Chondrocyte (in vitro differentiated cells): ENCODE results near the gene TSPAN15. TPM values are rescaled to one million over a fixed set of nuclear protein-coding genes. Genes with fewer than 3 reads are reported as not detected.

Experiments
- DNase-seq: peaks from one replicate; pipeline ENCODE4 v3.0.0; 2021; ENCODE audit warnings: mixed read lengths, low spot score
- H3K27ac Mint-ChIP-seq: one replicate; pipeline ENCODE4 v1.8.0; 2021; ENCODE audit warnings: mild to moderate bottlenecking, moderate library complexity, mixed read lengths; ENCODE audit not compliant: unreplicated experiment
- H3K27me3 Mint-ChIP-seq: 2 replicates; pipeline ENCODE4 v1.8.0; 2021; ENCODE audit warnings: low read depth, mixed read lengths
- H3K36me3 Mint-ChIP-seq: 2 replicates; pipeline ENCODE4 v1.8.0; 2021; ENCODE audit warnings: low read depth, mixed read lengths
- H3K4me1 Mint-ChIP-seq: 2 replicates; pipeline ENCODE4 v1.8.0; 2021; ENCODE audit warnings: low read depth, mild to moderate bottlenecking, mixed read lengths
- H3K4me3 Mint-ChIP-seq: one replicate; pipeline ENCODE4 v1.8.0; 2021; ENCODE audit warnings: mild to moderate bottlenecking, moderate library complexity, mixed read lengths; ENCODE audit not compliant: unreplicated experiment
- H3K9me3 Mint-ChIP-seq: 2 replicates; pipeline ENCODE4 v1.8.0; 2021; ENCODE audit warnings: low read depth, mixed read lengths
- total RNA-seq: library from RNA; stranded (reverse); gene quantifications from 3 replicates; pipeline ENCODE4 v1.2.1, GENCODE V29; 2021
- TF ChIP-seq, protein P1 (sequence below): fragments of 200-600 bp; sonication (generic); IDR thresholded peaks from 2 replicates; pipeline ENCODE4 v1.5.0; 2021; ENCODE audit warnings: antibody characterized with exemption, mild to moderate bottlenecking, moderate library complexity

TSPAN15 gene
- total RNA-seq, 1 donor from 2014 or later = 8.9 TPM

DNA sequence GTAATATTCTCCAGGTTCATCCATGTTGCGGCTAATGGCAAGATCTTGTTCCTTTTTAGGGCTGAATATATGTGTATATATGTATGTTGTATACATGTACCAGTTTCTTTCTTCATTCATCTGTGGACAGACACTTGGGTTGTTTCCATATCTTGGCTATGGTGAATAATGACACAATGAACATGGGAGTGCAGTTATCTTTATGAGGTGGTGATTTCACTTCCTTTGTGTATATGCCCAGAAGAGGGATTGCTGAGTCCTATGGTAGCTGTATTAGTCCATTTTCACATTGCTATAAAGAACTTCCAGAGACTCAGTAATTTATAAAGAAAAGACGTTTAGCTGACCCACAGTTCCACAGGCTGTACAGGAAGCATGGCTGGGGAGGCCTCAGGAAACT is 17.1 kb upstream of the TSPAN15 start:
- H3K4me1 Mint-ChIP-seq = peaks cover 16% of the 10 kb centered on the region
- no peak for DNase-seq
- H3K4me3 Mint-ChIP-seq = no peak overlapping the region
- TF ChIP-seq, protein P1, sequence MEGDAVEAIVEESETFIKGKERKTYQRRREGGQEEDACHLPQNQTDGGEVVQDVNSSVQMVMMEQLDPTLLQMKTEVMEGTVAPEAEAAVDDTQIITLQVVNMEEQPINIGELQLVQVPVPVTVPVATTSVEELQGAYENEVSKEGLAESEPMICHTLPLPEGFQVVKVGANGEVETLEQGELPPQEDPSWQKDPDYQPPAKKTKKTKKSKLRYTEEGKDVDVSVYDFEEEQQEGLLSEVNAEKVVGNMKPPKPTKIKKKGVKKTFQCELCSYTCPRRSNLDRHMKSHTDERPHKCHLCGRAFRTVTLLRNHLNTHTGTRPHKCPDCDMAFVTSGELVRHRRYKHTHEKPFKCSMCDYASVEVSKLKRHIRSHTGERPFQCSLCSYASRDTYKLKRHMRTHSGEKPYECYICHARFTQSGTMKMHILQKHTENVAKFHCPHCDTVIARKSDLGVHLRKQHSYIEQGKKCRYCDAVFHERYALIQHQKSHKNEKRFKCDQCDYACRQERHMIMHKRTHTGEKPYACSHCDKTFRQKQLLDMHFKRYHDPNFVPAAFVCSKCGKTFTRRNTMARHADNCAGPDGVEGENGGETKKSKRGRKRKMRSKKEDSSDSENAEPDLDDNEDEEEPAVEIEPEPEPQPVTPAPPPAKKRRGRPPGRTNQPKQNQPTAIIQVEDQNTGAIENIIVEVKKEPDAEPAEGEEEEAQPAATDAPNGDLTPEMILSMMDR = no peak
- H3K27ac Mint-ChIP-seq = no peak overlapping the region
- peaks cover 3% of the 10 kb centered on the region for H3K9me3 Mint-ChIP-seq
- peaks cover 2% of the 10 kb centered on the region for H3K27me3 Mint-ChIP-seq
- H3K36me3 Mint-ChIP-seq = no peaks in the 10 kb centered on the region

DNA sequence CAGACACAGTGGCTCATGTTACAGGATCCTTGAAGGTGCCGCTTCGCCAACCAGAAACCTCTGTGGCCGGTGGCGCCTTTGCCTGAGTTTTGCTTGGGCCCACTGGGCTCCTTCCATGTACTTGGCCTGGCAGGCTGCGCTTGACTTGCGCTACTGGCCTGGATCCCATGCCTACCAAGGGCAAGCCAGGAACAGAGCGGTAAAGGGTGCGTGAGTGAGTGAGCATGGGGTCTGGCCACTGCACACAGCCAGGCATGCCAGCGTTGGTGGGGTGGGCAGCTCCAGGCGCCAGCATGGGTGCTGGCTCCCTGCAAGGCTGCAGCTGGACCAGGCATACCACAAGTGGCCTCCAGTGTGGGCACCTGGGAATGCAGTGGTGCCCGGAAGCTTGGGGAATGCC is 16.3 kb upstream of the TSPAN15 start:
- H3K4me3 Mint-ChIP-seq = no peak overlapping the region
- peaks cover 21% of the 10 kb centered on the region for H3K4me1 Mint-ChIP-seq
- DNase-seq = no peak
- H3K36me3 Mint-ChIP-seq = no peaks in the 10 kb centered on the region
- peaks cover 2% of the 10 kb centered on the region for H3K27me3 Mint-ChIP-seq
- peaks cover 3% of the 10 kb centered on the region for H3K9me3 Mint-ChIP-seq
- H3K27ac Mint-ChIP-seq = no peak overlapping the region
- TF ChIP-seq, protein P1 = no peak

DNA sequence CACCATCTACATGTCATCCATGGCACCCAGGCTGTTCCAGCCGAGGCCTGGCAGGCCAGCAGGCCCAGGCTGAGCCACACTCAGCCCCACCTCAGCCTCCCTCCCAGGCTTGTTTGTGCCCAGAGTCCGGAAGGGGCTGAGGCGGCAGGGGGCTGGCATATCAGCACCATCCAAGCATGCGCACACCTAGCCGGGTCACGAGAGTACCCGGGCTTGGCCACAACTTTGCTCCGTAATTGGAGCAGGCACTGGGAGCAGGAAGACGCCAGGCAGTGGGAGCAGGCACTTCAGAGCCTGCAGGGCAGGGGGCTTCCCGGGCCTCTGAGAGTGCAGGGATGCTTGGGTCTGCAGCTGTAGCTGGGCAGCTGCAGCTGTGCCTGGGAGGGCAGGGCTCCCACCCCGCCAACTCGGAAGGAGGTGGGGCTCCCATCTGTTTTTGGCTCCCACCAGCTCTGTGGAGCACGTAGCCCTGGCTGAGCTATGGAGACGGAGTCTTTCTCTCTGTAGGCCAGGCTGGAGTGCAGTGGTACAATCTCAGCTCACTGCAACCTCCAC is 15.2 kb upstream of the TSPAN15 start:
- H3K4me3 Mint-ChIP-seq = no peak overlapping the region
- peaks cover 2% of the 10 kb centered on the region for H3K27me3 Mint-ChIP-seq
- H3K27ac Mint-ChIP-seq = no peak overlapping the region
- H3K9me3 Mint-ChIP-seq = peaks cover 3% of the 10 kb centered on the region
- no peaks in the 10 kb centered on the region for H3K36me3 Mint-ChIP-seq
- DNase-seq = no peak
- TF ChIP-seq, protein P1 = no peak
- H3K4me1 Mint-ChIP-seq = peaks cover 23% of the 10 kb centered on the region

DNA sequence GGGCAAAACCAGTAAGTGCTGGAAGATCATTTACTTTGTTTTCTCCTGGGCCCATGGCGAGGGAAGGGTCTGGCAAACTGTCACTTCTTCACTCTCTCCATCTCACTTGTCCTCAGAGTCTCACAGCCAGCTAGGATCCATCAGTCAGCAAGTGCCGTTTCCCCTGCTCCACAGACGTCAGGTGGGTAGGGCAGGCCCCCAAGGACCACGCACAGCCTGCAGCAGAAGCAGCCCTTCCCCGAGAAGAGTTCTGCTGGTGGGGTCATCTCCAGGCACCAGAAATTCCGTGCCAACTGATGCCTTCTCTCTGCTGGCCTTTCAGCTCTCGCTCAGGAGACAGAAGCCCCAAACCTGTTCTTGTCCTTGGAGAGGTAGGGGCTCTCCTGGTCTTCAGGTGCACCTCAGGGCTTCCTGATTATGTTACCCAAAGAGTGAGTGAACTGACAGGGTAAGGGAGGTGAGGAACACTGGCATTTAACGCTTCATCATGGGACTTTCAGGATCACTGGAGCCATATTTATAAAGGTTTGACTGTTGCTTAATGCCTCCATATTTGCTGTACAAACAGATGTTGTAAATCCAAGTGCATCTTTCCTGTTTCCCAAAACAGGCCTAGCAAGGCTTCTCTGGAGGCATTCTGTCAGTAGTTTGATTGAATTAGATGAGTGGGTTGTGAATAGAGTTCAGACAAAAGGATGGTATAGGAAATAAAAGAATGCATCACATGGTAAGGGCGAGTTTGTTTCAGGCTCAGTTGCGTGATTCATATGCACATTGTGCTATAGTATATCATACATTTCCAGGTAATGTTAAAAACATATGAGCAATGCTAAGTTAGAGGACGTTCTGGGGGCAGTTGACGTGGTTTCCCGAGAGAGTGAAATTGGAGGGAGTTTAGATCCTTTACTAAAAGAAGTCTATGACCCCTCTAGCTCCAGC is 13.7 kb upstream of the TSPAN15 start:
- no peaks in the 10 kb centered on the region for H3K36me3 Mint-ChIP-seq
- peaks cover 3% of the 10 kb centered on the region for H3K9me3 Mint-ChIP-seq
- H3K4me3 Mint-ChIP-seq = no peak overlapping the region
- no peak overlapping the region for H3K27ac Mint-ChIP-seq
- no peaks in the 10 kb centered on the region for H3K27me3 Mint-ChIP-seq
- DNase-seq = no peak
- peaks cover 23% of the 10 kb centered on the region for H3K4me1 Mint-ChIP-seq
- TF ChIP-seq, protein P1 = no peak

DNA sequence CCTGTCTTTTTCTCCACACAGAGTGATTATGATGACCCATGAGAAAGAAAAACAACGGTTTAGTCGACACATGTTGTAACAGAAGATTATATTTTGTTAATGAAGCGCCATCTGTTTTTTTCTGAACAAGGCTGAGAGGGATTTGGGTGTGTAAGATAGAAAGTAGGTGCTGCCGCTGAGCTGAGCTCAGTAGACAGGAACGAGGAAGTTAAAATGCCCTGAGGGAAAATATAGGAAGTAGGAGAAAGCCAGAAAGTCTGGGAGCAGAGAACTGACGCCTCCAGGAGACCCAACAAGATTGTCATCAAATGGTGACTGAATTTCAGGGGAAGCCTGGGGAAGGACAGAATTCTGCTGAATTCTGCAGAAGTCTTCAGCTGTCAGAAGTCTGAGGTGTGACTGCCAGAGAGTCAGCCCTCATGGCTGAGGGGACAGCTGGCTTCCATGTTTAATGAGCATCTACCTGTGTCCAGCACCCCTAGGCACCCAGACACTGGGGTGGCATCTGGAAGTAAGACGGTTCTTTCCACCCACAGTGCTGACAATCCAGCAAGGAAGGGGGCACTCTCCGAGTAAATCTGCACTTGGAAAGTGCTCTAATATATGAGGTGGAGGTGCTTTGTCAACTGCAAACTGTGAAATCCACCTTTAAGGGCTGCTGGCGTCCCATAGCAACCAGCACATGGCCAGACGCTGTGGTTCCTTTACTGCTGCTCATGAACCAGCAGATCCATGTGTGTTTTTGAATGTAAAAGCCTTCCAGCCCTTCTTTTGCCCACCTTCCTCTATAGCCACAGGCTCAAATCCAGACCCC is 12.5 kb upstream of the TSPAN15 start:
- peak overlapping the region; percentile 86 for H3K27ac Mint-ChIP-seq
- no peak for DNase-seq
- H3K9me3 Mint-ChIP-seq = peaks cover 3% of the 10 kb centered on the region
- no peaks in the 10 kb centered on the region for H3K36me3 Mint-ChIP-seq
- no peaks in the 10 kb centered on the region for H3K27me3 Mint-ChIP-seq
- TF ChIP-seq, protein P1 = peak; percentile 4
- H3K4me1 Mint-ChIP-seq = peaks cover 23% of the 10 kb centered on the region
- peak overlapping the region; percentile 4 for H3K4me3 Mint-ChIP-seq
